ENCODE measurements around the gene HAUS7.

- TF ChIP-seq, protein P1, sequence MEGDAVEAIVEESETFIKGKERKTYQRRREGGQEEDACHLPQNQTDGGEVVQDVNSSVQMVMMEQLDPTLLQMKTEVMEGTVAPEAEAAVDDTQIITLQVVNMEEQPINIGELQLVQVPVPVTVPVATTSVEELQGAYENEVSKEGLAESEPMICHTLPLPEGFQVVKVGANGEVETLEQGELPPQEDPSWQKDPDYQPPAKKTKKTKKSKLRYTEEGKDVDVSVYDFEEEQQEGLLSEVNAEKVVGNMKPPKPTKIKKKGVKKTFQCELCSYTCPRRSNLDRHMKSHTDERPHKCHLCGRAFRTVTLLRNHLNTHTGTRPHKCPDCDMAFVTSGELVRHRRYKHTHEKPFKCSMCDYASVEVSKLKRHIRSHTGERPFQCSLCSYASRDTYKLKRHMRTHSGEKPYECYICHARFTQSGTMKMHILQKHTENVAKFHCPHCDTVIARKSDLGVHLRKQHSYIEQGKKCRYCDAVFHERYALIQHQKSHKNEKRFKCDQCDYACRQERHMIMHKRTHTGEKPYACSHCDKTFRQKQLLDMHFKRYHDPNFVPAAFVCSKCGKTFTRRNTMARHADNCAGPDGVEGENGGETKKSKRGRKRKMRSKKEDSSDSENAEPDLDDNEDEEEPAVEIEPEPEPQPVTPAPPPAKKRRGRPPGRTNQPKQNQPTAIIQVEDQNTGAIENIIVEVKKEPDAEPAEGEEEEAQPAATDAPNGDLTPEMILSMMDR (IDR thresholded peaks at IDR 0.05; ENCODE audit: low read depth, low read length, poor library complexity, severe bottlenecking): no peak
- TF ChIP-seq EZH2phosphoT487 (IDR thresholded peaks at IDR 0.05; ENCODE audit: borderline replicate concordance, low read length): no peak
Measured at GRCh38 chrX:153408221-153408721, 62.1 kb downstream of the HAUS7 start.
